DND-41 (cell line): Measurements from ENCODE around the gene SNAP25.

Experiments
- ATAC-seq: fragments of 200-7000 bp; cut with Tn5 transposase; 3 replicates; pipeline ENCODE4 v1.9.1; 2021; ENCODE audit warnings: low read depth; ENCODE audit not compliant: insufficient read depth
- DNase-seq: peaks from one replicate; pipeline ENCODE4 v3.0.0-alpha.2; 2020
- H2AFZ ChIP-seq: 2 replicates; pipeline ENCODE4 v1.6.0; 2012; ENCODE audit warnings: low read depth, low read length
- H3K27ac ChIP-seq: 2 replicates; pipeline ENCODE4 v1.5.1; 2012; ENCODE audit warnings: low read length, inconsistent platforms
- H3K27me3 ChIP-seq: fragments of 200-600 bp; sonication (generic); 2 replicates; pipeline ENCODE4 v1.6.0; 2012; ENCODE audit warnings: low read length, mild to moderate bottlenecking, inconsistent platforms; ENCODE audit not compliant: insufficient read depth, poor library complexity
- H3K36me3 ChIP-seq: 2 replicates; pipeline ENCODE4 v1.5.1; 2012; ENCODE audit warnings: low read length, inconsistent platforms; ENCODE audit not compliant: insufficient read depth
- H3K4me1 ChIP-seq: 2 replicates; pipeline ENCODE4 v1.5.1; 2012; ENCODE audit warnings: mild to moderate bottlenecking, low read length; ENCODE audit not compliant: insufficient read depth
- H3K4me2 ChIP-seq: 2 replicates; pipeline ENCODE4 v1.6.0; 2012; ENCODE audit warnings: mild to moderate bottlenecking, moderate library complexity, low read length, inconsistent platforms; ENCODE audit not compliant: insufficient read depth
- H3K4me3 ChIP-seq, 2 experiments: fragments of 200-600 bp in 1 of 2; shearing (Covaris generic) in 1 of 2; 2 replicates each; pipeline ENCODE4 v1.5.1; 2012 to 2016; ENCODE audit warnings: inconsistent platforms in 2 of 2, low read length in 2 of 2, mild to moderate bottlenecking in 2 of 2, low read depth in 1 of 2, moderate library complexity in 1 of 2
- H3K79me2 ChIP-seq: 2 replicates; pipeline ENCODE4 v1.6.0; 2012; ENCODE audit warnings: low read length, inconsistent platforms; ENCODE audit not compliant: insufficient read depth
- H3K9ac ChIP-seq: 2 replicates; pipeline ENCODE4 v1.6.0; 2012; ENCODE audit warnings: low read depth, mild to moderate bottlenecking, inconsistent platforms, low read length, moderate library complexity
- H3K9me3 ChIP-seq: 2 replicates; pipeline ENCODE4 v1.5.1; 2012; ENCODE audit warnings: low read length, moderate library complexity, mild to moderate bottlenecking, inconsistent platforms; ENCODE audit not compliant: insufficient read depth, severe bottlenecking
- H4K20me1 ChIP-seq: 2 replicates; pipeline ENCODE4 v1.6.0; 2012; ENCODE audit warnings: low read length; ENCODE audit not compliant: insufficient read depth
- EZH2 ChIP-seq: IDR thresholded peaks from 3 replicates; pipeline ENCODE4 v1.6.1; 2012; ENCODE audit warnings: borderline replicate concordance, low read depth, mild to moderate bottlenecking, moderate library complexity, low read length, inconsistent platforms; ENCODE audit not compliant: severe bottlenecking
- TF ChIP-seq, protein P1 (sequence below): IDR thresholded peaks from 2 replicates; pipeline ENCODE4 v1.5.1; 2012; ENCODE audit warnings: borderline replicate concordance, low read length, moderate library complexity, mild to moderate bottlenecking; ENCODE audit not compliant: poor library complexity, severe bottlenecking; ENCODE audit errors: extremely low read depth

The SNAP25 gene

DNA sequence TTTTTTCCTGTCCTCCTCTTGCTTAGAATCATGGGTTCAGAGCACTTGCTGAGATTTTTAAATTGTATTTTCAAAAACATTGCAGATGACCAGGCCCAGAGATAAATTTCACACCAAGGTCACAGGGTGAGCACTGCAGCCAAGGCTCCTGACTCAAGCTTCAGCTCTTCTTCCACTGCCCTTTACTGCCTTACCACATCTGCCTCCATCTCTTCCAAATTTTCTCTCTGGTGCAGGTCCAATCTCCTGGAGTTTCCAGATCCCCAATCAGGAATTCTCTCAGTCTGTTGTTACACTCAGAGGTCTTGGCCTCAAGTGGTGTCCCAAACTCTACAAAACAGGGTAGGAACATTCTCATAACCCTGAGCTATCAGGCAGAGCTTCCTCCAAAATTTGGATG is 12.7 kb downstream of the SNAP25 start:
- Histone ChIP-seq H3K9me3 (no peaks in the 10 kb centered on the region), H3K27ac (no peak overlapping the region), H3K79me2 (no peaks in the 10 kb centered on the region), H3K4me3 (no peak overlapping the region), H3K4me1 (no peaks in the 10 kb centered on the region), H3K36me3 (no peaks in the 10 kb centered on the region), H3K9ac (no peak overlapping the region), H3K27me3 (no peaks in the 10 kb centered on the region), H2AFZ (no peak overlapping the region), H4K20me1 (no peaks in the 10 kb centered on the region), H3K4me2 (no peak overlapping the region)
- DNase-seq: no peak
- TF ChIP-seq, protein P1, sequence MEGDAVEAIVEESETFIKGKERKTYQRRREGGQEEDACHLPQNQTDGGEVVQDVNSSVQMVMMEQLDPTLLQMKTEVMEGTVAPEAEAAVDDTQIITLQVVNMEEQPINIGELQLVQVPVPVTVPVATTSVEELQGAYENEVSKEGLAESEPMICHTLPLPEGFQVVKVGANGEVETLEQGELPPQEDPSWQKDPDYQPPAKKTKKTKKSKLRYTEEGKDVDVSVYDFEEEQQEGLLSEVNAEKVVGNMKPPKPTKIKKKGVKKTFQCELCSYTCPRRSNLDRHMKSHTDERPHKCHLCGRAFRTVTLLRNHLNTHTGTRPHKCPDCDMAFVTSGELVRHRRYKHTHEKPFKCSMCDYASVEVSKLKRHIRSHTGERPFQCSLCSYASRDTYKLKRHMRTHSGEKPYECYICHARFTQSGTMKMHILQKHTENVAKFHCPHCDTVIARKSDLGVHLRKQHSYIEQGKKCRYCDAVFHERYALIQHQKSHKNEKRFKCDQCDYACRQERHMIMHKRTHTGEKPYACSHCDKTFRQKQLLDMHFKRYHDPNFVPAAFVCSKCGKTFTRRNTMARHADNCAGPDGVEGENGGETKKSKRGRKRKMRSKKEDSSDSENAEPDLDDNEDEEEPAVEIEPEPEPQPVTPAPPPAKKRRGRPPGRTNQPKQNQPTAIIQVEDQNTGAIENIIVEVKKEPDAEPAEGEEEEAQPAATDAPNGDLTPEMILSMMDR: no peak
- no peak for TF ChIP-seq EZH2
- ATAC-seq: no peak

GRCh38 chr20:10236540-10237533 is 18.2 kb downstream of the SNAP25 start:
- Histone ChIP-seq H3K79me2 (no peaks in the 10 kb centered on the region), H3K36me3 (no peaks in the 10 kb centered on the region), H2AFZ (no peak overlapping the region), H3K27me3 (no peaks in the 10 kb centered on the region), H3K4me2 (no peak overlapping the region), H3K27ac (no peak overlapping the region), H3K4me3 (no peak overlapping the region), H3K9ac (no peak overlapping the region), H4K20me1 (no peaks in the 10 kb centered on the region), H3K9me3 (peaks cover 2% of the 10 kb centered on the region), H3K4me1 (no peaks in the 10 kb centered on the region)
- no peak for DNase-seq
- no peak for TF ChIP-seq EZH2
- TF ChIP-seq, protein P1: no peak
- ATAC-seq: no peak

DNA sequence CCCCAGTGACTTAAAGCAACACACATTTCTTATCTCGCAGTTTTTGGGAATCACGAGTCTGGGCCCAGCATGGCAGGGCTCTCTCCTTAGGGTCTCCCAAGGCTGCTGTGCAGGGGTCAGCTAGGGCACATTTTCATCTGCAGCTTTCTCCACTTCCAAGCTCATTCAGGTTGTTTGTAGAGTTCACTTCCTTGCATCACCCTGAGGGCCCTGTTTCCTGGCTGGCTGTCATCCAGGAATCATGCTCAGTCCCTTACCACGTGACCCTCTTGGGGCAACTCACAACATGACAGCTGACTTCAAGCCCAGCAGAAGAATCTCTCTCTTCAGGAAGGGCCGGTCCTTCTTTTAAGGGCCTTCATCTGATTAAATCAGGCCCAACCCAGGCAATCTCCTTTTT is 21.3 kb downstream of the SNAP25 start:
- H3K79me2 ChIP-seq: no peaks in the 10 kb centered on the region
- no peaks in the 10 kb centered on the region for H3K4me1 ChIP-seq
- no peak overlapping the region for H2AFZ ChIP-seq
- no peak overlapping the region for H3K4me3 ChIP-seq
- no peak overlapping the region for H3K27ac ChIP-seq
- H3K4me2 ChIP-seq: no peak overlapping the region
- DNase-seq (peak; percentile 17), ATAC-seq (no peak)
- H3K36me3 ChIP-seq: no peaks in the 10 kb centered on the region
- peaks cover 5% of the 10 kb centered on the region for H3K27me3 ChIP-seq
- H4K20me1 ChIP-seq: no peaks in the 10 kb centered on the region
- TF ChIP-seq, protein P1: no peak
- TF ChIP-seq EZH2: no peak
- peaks cover 2% of the 10 kb centered on the region for H3K9me3 ChIP-seq
- H3K9ac ChIP-seq: no peak overlapping the region
